GM23338 (cell line): Measurements from ENCODE around the gene VAV3. TPM values are rescaled to one million over a fixed set of nuclear protein-coding genes. Genes with fewer than 3 reads are reported as not detected.
A peak's percentile ranks its signal among the peaks of the same experiment; 100 is the strongest.

ENCODE experiments used
- ATAC-seq: fragments of 200-7000 bp; cut with Tn5 transposase; 3 replicates; pipeline ENCODE4 v1.9.1; 2020
- DNase-seq: peaks from one replicate; pipeline ENCODE4 v3.0.0-alpha.2; 2015; ENCODE audit warnings: low spot score
- H2AFZ ChIP-seq: fragments of 200-600 bp; sonication (generic); 2 replicates; pipeline ENCODE4 v1.8.0; 2016; ENCODE audit warnings: antibody characterized with exemption, mild to moderate bottlenecking, moderate library complexity
- H3F3A ChIP-seq: fragments of 200-600 bp; sonication (generic); replicated peaks from 2 replicates; pipeline ENCODE4 v1.8.0; 2017; ENCODE audit warnings: antibody characterized with exemption, mixed run types, low read depth
- H3K27ac ChIP-seq: fragments of 200-600 bp; sonication (generic); 2 replicates; pipeline ENCODE4 v1.6.1; 2016; ENCODE audit warnings: low read depth
- H3K27me3 ChIP-seq: fragments of 200-600 bp; sonication (generic); 2 replicates; pipeline ENCODE4 v1.8.0; 2016; ENCODE audit warnings: mild to moderate bottlenecking, mixed run types, moderate library complexity; ENCODE audit not compliant: insufficient read depth
- H3K36me3 ChIP-seq: fragments of 200-600 bp; sonication (generic); 2 replicates; pipeline ENCODE4 v1.8.0; 2016; ENCODE audit warnings: mild to moderate bottlenecking; ENCODE audit not compliant: insufficient read depth
- H3K4me1 ChIP-seq: fragments of 200-600 bp; sonication (generic); 2 replicates; pipeline ENCODE4 v1.8.0; 2016; ENCODE audit warnings: mild to moderate bottlenecking, moderate library complexity; ENCODE audit not compliant: insufficient read depth
- H3K4me2 ChIP-seq: fragments of 200-600 bp; sonication (generic); 2 replicates; pipeline ENCODE4 v1.7.1; 2017; ENCODE audit warnings: mixed run types
- H3K4me3 ChIP-seq: fragments of 200-600 bp; sonication (generic); 2 replicates; pipeline ENCODE4 v1.6.1; 2016; ENCODE audit warnings: mixed run types
- H3K79me2 ChIP-seq: fragments of 200-600 bp; sonication (generic); replicated peaks from 2 replicates; pipeline ENCODE4 v1.8.0; 2017; ENCODE audit warnings: mild to moderate bottlenecking; ENCODE audit not compliant: insufficient read depth
- H3K9me2 ChIP-seq: fragments of 200-600 bp; sonication (generic); 2 replicates; pipeline ENCODE4 v1.8.0; 2017; ENCODE audit not compliant: insufficient read depth
- H4K20me1 ChIP-seq: fragments of 200-600 bp; sonication (generic); replicated peaks from 2 replicates; pipeline ENCODE4 v1.8.0; 2017; ENCODE audit warnings: mild to moderate bottlenecking; ENCODE audit not compliant: insufficient read depth
- H3K27ac Mint-ChIP-seq: 2 replicates; pipeline ENCODE4 v1.8.0; 2020; ENCODE audit warnings: inconsistent platforms, mild to moderate bottlenecking, moderate library complexity, mixed read lengths
- H3K27me3 Mint-ChIP-seq: 3 replicates; pipeline ENCODE4 v1.8.0; 2022; ENCODE audit warnings: low read depth, mild to moderate bottlenecking, moderate library complexity, mixed read lengths, inconsistent platforms; ENCODE audit not compliant: insufficient read depth, poor library complexity
- H3K36me3 Mint-ChIP-seq: 3 replicates; pipeline ENCODE4 v1.8.0; 2021; ENCODE audit warnings: low read depth, mild to moderate bottlenecking, inconsistent platforms, moderate library complexity, mixed read lengths
- H3K4me1 Mint-ChIP-seq: 3 replicates; pipeline ENCODE4 v1.8.0; 2020; ENCODE audit warnings: mild to moderate bottlenecking, inconsistent platforms, mixed read lengths
- H3K4me3 Mint-ChIP-seq: 3 replicates; pipeline ENCODE4 v1.8.0; 2021; ENCODE audit warnings: moderate library complexity, mild to moderate bottlenecking, inconsistent platforms, mixed read lengths
- H3K9me3 Mint-ChIP-seq: 3 replicates; pipeline ENCODE4 v1.8.0; 2020; ENCODE audit warnings: moderate library complexity, mild to moderate bottlenecking, inconsistent platforms, mixed read lengths
- CREB1 ChIP-seq: fragments of 250-450 bp; sonication (Bioruptor Pico); IDR thresholded peaks from 2 replicates; pipeline ENCODE4 v1.5.0; 2020; ENCODE audit warnings: low read depth, mild to moderate bottlenecking, moderate library complexity
- EZH2 ChIP-seq: fragments of 200-600 bp; sonication (generic); IDR thresholded peaks from one replicate; pipeline ENCODE4 v1.8.0; 2017; ENCODE audit warnings: antibody characterized with exemption, mild to moderate bottlenecking, low read depth; ENCODE audit not compliant: unreplicated experiment
- NANOG ChIP-seq: IDR thresholded peaks from 2 replicates; pipeline ENCODE4 v1.6.1; 2016; ENCODE audit warnings: antibody characterized with exemption, borderline replicate concordance
- POLR2AphosphoS5 ChIP-seq: IDR thresholded peaks from 2 replicates; pipeline ENCODE4 v1.6.1; 2016; ENCODE audit warnings: antibody characterized with exemption, low read depth
- STAT1 ChIP-seq: IDR thresholded peaks from one replicate; pipeline ENCODE4 v1.6.1; 2016; ENCODE audit warnings: antibody characterized with exemption; ENCODE audit not compliant: unreplicated experiment
- ZNF114 ChIP-seq: fragments of 250-450 bp; sonication (Bioruptor Pico); IDR thresholded peaks from 2 replicates; pipeline ENCODE4 v1.5.0; 2020; ENCODE audit warnings: mild to moderate bottlenecking, moderate library complexity
- ZNF331 ChIP-seq: fragments of 250-450 bp; sonication (Bioruptor Pico); IDR thresholded peaks from 2 replicates; pipeline ENCODE4 v1.5.0; 2020; ENCODE audit warnings: low read depth, mild to moderate bottlenecking, moderate library complexity
- polyA plus RNA-seq: library from polyadenylated mRNA; unstranded; fragments of >200 nt; fragmentation: Nextera tagmentation; extraction: Ambion mirVana; gene quantifications from 2 replicates; pipeline ENCODE4 v1.2.1, GENCODE V29; 2016
- total RNA-seq: library from RNA; depleted of rRNA; stranded (reverse); fragments of >200 nt; shearing (Covaris generic); gene quantifications from 2 replicates; pipeline ENCODE4 v1.2.3, GENCODE V29; 2014
- TF ChIP-seq, protein P1 (sequence below): fragments of 250-450 bp; sonication (Bioruptor Pico); IDR thresholded peaks from 2 replicates; pipeline ENCODE4 v1.5.0; 2020; ENCODE audit warnings: mild to moderate bottlenecking, moderate library complexity
- TF ChIP-seq, protein P2 (sequence below): IDR thresholded peaks from 2 replicates; pipeline ENCODE4 v1.6.1; 2016; ENCODE audit warnings: antibody characterized with exemption
- TF ChIP-seq, protein P3 (sequence below): IDR thresholded peaks from one replicate; pipeline ENCODE4 v1.6.1; 2018; ENCODE audit warnings: antibody characterized with exemption; ENCODE audit not compliant: unreplicated experiment
- TF ChIP-seq, protein P4 (sequence below), 2 experiments: fragments of 200-600 bp in 1 of 2; sonication (generic) in 1 of 2; conservative IDR thresholded peaks; 2 replicates each; pipeline versions ENCODE4 v1.5.1 to v1.6.1; 2016 to 2017; ENCODE audit warnings: antibody characterized with exemption in 2 of 2, low read depth in 2 of 2, mild to moderate bottlenecking in 2 of 2, moderate library complexity in 1 of 2

The VAV3 gene
- total and polyA plus RNA-seq, 2 experiments from 2014 or later = 3.0 to 11.3 TPM

DNA sequence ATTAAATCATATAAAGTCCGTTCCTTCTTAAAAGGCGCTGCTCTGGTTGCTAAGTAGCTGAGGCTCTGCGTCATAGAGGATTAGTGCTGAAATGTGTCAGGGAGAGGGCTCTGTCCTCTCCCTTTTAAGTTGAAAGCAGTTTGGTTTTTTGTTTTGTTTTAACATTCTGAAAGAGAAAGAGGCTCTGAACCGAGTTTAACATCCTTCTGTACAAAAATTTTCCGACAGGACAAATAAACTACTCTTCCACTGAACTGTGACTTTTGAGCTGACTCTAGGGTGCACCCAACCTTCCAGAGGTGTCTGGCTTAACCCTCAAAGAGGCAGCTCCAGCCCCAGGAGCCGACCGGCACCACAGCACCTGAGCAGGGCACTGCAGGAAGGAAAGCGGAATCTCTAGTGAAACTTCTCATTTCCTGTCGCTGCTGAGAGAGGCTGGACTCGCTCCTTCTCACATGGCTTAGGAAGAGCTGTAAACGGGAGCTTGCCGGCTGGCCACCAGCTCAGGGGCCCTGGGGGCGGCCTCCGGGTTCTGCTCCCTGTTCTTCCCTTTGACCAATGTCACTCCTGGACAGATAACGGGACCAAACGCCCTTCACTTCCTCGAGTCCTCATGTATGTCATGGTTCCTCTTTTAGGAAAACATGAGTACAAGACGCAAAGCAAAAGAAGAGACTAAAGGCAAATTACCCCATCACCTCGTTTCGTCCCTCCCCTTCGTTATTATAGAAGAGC, 1.2 kb downstream of the VAV3 start (continued):
- TF ChIP-seq, protein P1, sequence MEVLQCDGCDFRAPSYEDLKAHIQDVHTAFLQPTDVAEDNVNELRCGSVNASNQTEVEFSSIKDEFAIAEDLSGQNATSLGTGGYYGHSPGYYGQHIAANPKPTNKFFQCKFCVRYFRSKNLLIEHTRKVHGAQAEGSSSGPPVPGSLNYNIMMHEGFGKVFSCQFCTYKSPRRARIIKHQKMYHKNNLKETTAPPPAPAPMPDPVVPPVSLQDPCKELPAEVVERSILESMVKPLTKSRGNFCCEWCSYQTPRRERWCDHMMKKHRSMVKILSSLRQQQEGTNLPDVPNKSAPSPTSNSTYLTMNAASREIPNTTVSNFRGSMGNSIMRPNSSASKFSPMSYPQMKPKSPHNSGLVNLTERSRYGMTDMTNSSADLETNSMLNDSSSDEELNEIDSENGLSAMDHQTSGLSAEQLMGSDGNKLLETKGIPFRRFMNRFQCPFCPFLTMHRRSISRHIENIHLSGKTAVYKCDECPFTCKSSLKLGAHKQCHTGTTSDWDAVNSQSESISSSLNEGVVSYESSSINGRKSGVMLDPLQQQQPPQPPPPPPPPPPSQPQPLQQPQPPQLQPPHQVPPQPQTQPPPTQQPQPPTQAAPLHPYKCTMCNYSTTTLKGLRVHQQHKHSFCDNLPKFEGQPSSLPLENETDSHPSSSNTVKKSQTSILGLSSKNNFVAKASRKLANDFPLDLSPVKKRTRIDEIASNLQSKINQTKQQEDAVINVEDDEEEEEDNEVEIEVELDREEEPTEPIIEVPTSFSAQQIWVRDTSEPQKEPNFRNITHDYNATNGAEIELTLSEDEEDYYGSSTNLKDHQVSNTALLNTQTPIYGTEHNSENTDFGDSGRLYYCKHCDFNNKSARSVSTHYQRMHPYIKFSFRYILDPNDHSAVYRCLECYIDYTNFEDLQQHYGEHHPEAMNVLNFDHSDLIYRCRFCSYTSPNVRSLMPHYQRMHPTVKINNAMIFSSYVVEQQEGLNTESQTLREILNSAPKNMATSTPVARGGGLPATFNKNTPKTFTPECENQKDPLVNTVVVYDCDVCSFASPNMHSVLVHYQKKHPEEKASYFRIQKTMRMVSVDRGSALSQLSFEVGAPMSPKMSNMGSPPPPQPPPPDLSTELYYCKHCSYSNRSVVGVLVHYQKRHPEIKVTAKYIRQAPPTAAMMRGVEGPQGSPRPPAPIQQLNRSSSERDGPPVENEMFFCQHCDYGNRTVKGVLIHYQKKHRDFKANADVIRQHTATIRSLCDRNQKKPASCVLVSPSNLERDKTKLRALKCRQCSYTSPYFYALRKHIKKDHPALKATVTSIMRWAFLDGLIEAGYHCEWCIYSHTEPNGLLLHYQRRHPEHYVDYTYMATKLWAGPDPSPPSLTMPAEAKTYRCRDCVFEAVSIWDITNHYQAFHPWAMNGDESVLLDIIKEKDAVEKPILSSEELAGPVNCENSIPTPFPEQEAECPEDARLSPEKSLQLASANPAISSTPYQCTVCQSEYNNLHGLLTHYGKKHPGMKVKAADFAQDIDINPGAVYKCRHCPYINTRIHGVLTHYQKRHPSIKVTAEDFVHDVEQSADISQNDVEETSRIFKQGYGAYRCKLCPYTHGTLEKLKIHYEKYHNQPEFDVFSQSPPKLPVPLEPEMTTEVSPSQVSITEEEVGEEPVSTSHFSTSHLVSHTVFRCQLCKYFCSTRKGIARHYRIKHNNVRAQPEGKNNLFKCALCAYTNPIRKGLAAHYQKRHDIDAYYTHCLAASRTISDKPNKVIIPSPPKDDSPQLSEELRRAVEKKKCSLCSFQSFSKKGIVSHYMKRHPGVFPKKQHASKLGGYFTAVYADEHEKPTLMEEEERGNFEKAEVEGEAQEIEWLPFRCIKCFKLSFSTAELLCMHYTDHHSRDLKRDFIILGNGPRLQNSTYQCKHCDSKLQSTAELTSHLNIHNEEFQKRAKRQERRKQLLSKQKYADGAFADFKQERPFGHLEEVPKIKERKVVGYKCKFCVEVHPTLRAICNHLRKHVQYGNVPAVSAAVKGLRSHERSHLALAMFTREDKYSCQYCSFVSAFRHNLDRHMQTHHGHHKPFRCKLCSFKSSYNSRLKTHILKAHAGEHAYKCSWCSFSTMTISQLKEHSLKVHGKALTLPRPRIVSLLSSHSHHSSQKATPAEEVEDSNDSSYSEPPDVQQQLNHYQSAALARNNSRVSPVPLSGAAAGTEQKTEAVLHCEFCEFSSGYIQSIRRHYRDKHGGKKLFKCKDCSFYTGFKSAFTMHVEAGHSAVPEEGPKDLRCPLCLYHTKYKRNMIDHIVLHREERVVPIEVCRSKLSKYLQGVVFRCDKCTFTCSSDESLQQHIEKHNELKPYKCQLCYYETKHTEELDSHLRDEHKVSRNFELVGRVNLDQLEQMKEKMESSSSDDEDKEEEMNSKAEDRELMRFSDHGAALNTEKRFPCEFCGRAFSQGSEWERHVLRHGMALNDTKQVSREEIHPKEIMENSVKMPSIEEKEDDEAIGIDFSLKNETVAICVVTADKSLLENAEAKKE (CRISPR knock-in tag) = no peak
- TF ChIP-seq NANOG (no peak), EZH2 (no peak), STAT1 (no peak), ZNF114 (CRISPR knock-in tag) (no peak)
- TF ChIP-seq, protein P2, sequence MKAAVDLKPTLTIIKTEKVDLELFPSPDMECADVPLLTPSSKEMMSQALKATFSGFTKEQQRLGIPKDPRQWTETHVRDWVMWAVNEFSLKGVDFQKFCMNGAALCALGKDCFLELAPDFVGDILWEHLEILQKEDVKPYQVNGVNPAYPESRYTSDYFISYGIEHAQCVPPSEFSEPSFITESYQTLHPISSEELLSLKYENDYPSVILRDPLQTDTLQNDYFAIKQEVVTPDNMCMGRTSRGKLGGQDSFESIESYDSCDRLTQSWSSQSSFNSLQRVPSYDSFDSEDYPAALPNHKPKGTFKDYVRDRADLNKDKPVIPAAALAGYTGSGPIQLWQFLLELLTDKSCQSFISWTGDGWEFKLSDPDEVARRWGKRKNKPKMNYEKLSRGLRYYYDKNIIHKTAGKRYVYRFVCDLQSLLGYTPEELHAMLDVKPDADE = no peak

DNA sequence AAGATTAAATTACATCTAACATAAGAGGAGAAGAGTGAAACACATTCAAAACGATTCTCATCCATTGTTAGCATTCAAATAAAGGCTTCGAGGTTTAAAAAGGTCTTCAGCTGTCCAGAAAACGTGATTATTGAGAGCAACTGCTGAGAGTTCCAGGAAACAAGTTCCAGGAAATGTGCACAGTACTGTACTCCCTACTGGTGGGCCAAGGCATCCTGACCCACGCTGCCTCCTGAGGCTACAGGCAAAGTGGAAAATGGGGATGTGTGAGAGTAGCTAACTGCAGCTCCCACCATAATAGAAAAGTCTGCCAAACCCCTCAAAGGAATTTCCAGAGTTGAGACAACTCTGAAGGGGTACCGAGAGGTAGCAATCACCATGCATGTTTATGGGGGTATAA, 2.0 kb downstream of the VAV3 start:
- H3K27me3 ChIP-seq = peaks cover 26% of the 10 kb centered on the region
- H2AFZ ChIP-seq = no peak overlapping the region
- peak overlapping the region; percentile 93 for H3K4me3 Mint-ChIP-seq
- no peaks in the 10 kb centered on the region for H3K36me3 ChIP-seq
- H3K9me2 ChIP-seq = no peaks in the 10 kb centered on the region
- H3K4me1 Mint-ChIP-seq = peaks cover 10% of the 10 kb centered on the region; the same call in 2 of the 3 replicates
- H3K27ac Mint-ChIP-seq = no peak overlapping the region
- H3K4me3 ChIP-seq = peak overlapping the region; percentile 96
- no peak for ATAC-seq
- no peaks in the 10 kb centered on the region for H3K36me3 Mint-ChIP-seq
- peaks cover 3% of the 10 kb centered on the region; the same call in 1 of the 2 replicates for H3F3A ChIP-seq
- peak overlapping the region; percentile 99 for H3K4me2 ChIP-seq
- no peaks in the 10 kb centered on the region for H3K9me3 Mint-ChIP-seq
- no peak overlapping the region for H3K27ac ChIP-seq
- no peaks in the 10 kb centered on the region for H4K20me1 ChIP-seq
- peaks cover 16% of the 10 kb centered on the region for H3K27me3 Mint-ChIP-seq
- no peak for DNase-seq
- H3K79me2 ChIP-seq = peaks cover 17% of the 10 kb centered on the region
- H3K4me1 ChIP-seq = peaks cover 14% of the 10 kb centered on the region
- TF ChIP-seq CREB1 (no peak), EZH2 (no peak), POLR2AphosphoS5 (no peak), ZNF331 (no peak), STAT1 (no peak), NANOG (no peak)
- TF ChIP-seq, protein P3, sequence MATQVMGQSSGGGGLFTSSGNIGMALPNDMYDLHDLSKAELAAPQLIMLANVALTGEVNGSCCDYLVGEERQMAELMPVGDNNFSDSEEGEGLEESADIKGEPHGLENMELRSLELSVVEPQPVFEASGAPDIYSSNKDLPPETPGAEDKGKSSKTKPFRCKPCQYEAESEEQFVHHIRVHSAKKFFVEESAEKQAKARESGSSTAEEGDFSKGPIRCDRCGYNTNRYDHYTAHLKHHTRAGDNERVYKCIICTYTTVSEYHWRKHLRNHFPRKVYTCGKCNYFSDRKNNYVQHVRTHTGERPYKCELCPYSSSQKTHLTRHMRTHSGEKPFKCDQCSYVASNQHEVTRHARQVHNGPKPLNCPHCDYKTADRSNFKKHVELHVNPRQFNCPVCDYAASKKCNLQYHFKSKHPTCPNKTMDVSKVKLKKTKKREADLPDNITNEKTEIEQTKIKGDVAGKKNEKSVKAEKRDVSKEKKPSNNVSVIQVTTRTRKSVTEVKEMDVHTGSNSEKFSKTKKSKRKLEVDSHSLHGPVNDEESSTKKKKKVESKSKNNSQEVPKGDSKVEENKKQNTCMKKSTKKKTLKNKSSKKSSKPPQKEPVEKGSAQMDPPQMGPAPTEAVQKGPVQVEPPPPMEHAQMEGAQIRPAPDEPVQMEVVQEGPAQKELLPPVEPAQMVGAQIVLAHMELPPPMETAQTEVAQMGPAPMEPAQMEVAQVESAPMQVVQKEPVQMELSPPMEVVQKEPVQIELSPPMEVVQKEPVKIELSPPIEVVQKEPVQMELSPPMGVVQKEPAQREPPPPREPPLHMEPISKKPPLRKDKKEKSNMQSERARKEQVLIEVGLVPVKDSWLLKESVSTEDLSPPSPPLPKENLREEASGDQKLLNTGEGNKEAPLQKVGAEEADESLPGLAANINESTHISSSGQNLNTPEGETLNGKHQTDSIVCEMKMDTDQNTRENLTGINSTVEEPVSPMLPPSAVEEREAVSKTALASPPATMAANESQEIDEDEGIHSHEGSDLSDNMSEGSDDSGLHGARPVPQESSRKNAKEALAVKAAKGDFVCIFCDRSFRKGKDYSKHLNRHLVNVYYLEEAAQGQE = no peak
- TF ChIP-seq, protein P4, sequence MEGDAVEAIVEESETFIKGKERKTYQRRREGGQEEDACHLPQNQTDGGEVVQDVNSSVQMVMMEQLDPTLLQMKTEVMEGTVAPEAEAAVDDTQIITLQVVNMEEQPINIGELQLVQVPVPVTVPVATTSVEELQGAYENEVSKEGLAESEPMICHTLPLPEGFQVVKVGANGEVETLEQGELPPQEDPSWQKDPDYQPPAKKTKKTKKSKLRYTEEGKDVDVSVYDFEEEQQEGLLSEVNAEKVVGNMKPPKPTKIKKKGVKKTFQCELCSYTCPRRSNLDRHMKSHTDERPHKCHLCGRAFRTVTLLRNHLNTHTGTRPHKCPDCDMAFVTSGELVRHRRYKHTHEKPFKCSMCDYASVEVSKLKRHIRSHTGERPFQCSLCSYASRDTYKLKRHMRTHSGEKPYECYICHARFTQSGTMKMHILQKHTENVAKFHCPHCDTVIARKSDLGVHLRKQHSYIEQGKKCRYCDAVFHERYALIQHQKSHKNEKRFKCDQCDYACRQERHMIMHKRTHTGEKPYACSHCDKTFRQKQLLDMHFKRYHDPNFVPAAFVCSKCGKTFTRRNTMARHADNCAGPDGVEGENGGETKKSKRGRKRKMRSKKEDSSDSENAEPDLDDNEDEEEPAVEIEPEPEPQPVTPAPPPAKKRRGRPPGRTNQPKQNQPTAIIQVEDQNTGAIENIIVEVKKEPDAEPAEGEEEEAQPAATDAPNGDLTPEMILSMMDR (conservative IDR thresholded peaks at IDR 0.05; ENCODE audit: low read depth in 2 of 2) = no peak
